Smooth muscle cell (in vitro differentiated cells): Measurements from ENCODE around the gene RPA3. TPM values are rescaled to one million over a fixed set of nuclear protein-coding genes. Genes with fewer than 3 reads are reported as not detected.

Experiments used
- DNase-seq: peaks from one replicate; lab custom pipeline; 2025; ENCODE audit not compliant: unreplicated experiment; lab: John Stamatoyannopoulos, UW
- H2AFZ ChIP-seq: fragments of 200-600 bp; sonication (generic); 2 replicates; pipeline ENCODE4 v1.6.0; 2016; ENCODE audit warnings: antibody characterized with exemption, low read depth, mild to moderate bottlenecking
- H3F3A ChIP-seq: fragments of 200-600 bp; sonication (generic); 2 replicates; pipeline ENCODE4 v1.6.0; 2017; ENCODE audit warnings: antibody characterized with exemption, low read depth
- H3K27ac ChIP-seq: fragments of 200-600 bp; sonication (generic); 2 replicates; pipeline ENCODE4 v1.5.1; 2016; ENCODE audit warnings: low read depth, mild to moderate bottlenecking
- H3K27me3 ChIP-seq: fragments of 200-600 bp; sonication (generic); 2 replicates; pipeline ENCODE4 v1.6.1; 2016; ENCODE audit warnings: low read depth, mild to moderate bottlenecking
- H3K36me3 ChIP-seq: fragments of 200-600 bp; sonication (generic); 2 replicates; pipeline ENCODE4 v1.5.1; 2016; ENCODE audit warnings: low read depth
- H3K4me1 ChIP-seq: fragments of 200-600 bp; sonication (generic); 2 replicates; pipeline ENCODE4 v1.5.1; 2016; ENCODE audit warnings: low read depth
- H3K4me2 ChIP-seq: fragments of 200-600 bp; sonication (generic); 2 replicates; pipeline ENCODE4 v1.6.0; 2016; ENCODE audit warnings: mild to moderate bottlenecking
- H3K4me3 ChIP-seq: fragments of 200-600 bp; sonication (generic); 2 replicates; pipeline ENCODE4 v1.5.1; 2016; ENCODE audit warnings: mild to moderate bottlenecking
- H3K79me2 ChIP-seq: fragments of 200-600 bp; sonication (generic); 2 replicates; pipeline ENCODE4 v1.6.0; 2016; ENCODE audit warnings: low read depth, mild to moderate bottlenecking
- H3K9ac ChIP-seq: fragments of 200-600 bp; sonication (generic); 2 replicates; pipeline ENCODE4 v1.6.0; 2016; ENCODE audit warnings: low read depth
- H3K9me3 ChIP-seq: fragments of 200-600 bp; sonication (generic); replicated peaks from 2 replicates; pipeline ENCODE4 v1.5.1; 2016; ENCODE audit warnings: low read depth
- H4K20me1 ChIP-seq: fragments of 200-600 bp; sonication (generic); 2 replicates; pipeline ENCODE4 v1.6.0; 2016; ENCODE audit warnings: low read depth
- CTCF ChIP-seq: fragments of 200-600 bp; sonication (generic); IDR thresholded peaks from 2 replicates; pipeline ENCODE4 v1.5.1; 2017; ENCODE audit warnings: borderline replicate concordance, mild to moderate bottlenecking, antibody characterized with exemption; ENCODE audit not compliant: insufficient read depth, poor library complexity, severe bottlenecking
- WGBS: methylation state at CpG from one replicate; pipeline ENCODE4 v1.1.7; 2016; ENCODE audit warnings: low lambda C conversion rate; 5-methylcytosine and 5-hydroxymethylcytosine counted together
- polyA plus RNA-seq: library from polyadenylated mRNA; unstranded; fragments of >200 nt; fragmentation: Nextera tagmentation; extraction: Ambion mirVana; gene quantifications from 2 replicates; pipeline ENCODE4 v1.2.1, GENCODE V29; 2016
- total RNA-seq: library from RNA; depleted of rRNA; stranded (reverse); fragments of >200 nt; gene quantifications from 2 replicates; pipeline ENCODE4 v1.2.3, GENCODE V29; 2014

RPA3 gene
- total and polyA plus RNA-seq, 2 experiments from 2014 or later, result 37.2 to 63.7 TPM

- Histone ChIP-seq H3K4me2 (no peak overlapping the region), H3F3A (no peaks in the 10 kb centered on the region), H3K36me3 (no peaks in the 10 kb centered on the region), H4K20me1 (no peaks in the 10 kb centered on the region), H2AFZ (no peak overlapping the region), H3K27me3 (no peaks in the 10 kb centered on the region), H3K9ac (no peak overlapping the region), H3K9me3 (no peaks in the 10 kb centered on the region), H3K4me1 (no peaks in the 10 kb centered on the region), H3K79me2 (no peaks in the 10 kb centered on the region), H3K27ac (no peak overlapping the region), H3K4me3 (no peak overlapping the region)
- 94% methylated on average over 1 of the region's 1 CpG for WGBS
- no peak for DNase-seq
- no peak for TF ChIP-seq CTCF
Measured at GRCh38 chr7:7620236-7620635, 98.2 kb downstream of the RPA3 start.

DNA sequence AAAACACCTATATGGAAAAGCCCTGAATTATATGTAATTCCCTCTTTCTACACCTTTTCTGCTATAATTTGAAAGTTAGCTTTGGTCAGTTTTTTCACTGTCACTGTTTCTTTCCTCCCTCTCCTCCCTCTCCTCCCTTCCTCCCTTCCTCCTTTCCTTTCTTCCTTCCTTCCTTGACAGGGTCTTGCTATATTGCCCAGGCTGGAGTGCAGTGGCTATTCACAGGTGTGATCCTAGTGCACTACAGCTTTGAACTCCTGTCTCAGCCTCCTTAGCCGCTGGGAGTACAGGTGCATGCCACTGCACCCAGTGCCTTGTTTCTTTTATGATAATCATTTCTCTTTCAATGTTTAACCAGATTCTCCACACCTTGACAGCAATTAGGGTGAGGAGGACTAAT is 100.0 kb downstream of the RPA3 start:
- no peaks in the 10 kb centered on the region for H3K79me2 ChIP-seq
- H3K36me3 ChIP-seq, result no peaks in the 10 kb centered on the region
- DNase-seq, result no peak
- H2AFZ ChIP-seq, result no peak overlapping the region
- no peaks in the 10 kb centered on the region for H3K4me1 ChIP-seq
- H3K4me2 ChIP-seq, result no peak overlapping the region
- no peak overlapping the region for H3K27ac ChIP-seq
- TF ChIP-seq CTCF, result no peak
- no peaks in the 10 kb centered on the region for H4K20me1 ChIP-seq
- no peaks in the 10 kb centered on the region for H3K9me3 ChIP-seq
- no peak overlapping the region for H3K4me3 ChIP-seq
- 89% methylated on average over 1 of the region's 1 CpG for WGBS
- H3F3A ChIP-seq, result no peaks in the 10 kb centered on the region
- no peaks in the 10 kb centered on the region for H3K27me3 ChIP-seq
- no peak overlapping the region for H3K9ac ChIP-seq

DNA sequence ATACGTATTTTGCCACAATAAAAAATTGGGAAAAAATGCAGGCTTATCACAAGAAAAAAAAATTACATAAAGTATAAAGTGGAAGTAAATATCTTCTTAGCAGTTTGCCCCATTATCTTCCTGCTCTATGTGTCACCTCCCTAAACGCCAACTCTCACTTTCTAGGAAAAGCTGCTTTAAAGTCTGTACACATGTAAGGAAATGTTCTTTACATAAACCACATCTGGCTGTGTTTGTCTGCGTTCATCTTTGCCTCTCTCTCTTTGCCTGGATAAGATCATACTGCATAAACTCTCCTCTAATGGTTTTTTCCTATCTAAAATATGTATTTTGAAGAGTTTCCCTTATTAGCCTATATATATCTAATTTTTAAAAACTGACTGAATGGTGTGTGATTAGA is 100.9 kb downstream of the RPA3 start:
- H3F3A ChIP-seq, result no peaks in the 10 kb centered on the region
- no peak overlapping the region for H3K27ac ChIP-seq
- H4K20me1 ChIP-seq, result no peaks in the 10 kb centered on the region
- no peaks in the 10 kb centered on the region for H3K27me3 ChIP-seq
- no peak for DNase-seq
- H3K4me1 ChIP-seq, result no peaks in the 10 kb centered on the region
- no peaks in the 10 kb centered on the region for H3K36me3 ChIP-seq
- H3K79me2 ChIP-seq, result no peaks in the 10 kb centered on the region
- no peaks in the 10 kb centered on the region for H3K9me3 ChIP-seq
- TF ChIP-seq CTCF, result no peak
- H3K4me3 ChIP-seq, result no peak overlapping the region
- H2AFZ ChIP-seq, result no peak overlapping the region
- H3K9ac ChIP-seq, result no peak overlapping the region
- 86% methylated on average over 3 of the region's 3 CpGs for WGBS
- H3K4me2 ChIP-seq, result no peak overlapping the region

DNA sequence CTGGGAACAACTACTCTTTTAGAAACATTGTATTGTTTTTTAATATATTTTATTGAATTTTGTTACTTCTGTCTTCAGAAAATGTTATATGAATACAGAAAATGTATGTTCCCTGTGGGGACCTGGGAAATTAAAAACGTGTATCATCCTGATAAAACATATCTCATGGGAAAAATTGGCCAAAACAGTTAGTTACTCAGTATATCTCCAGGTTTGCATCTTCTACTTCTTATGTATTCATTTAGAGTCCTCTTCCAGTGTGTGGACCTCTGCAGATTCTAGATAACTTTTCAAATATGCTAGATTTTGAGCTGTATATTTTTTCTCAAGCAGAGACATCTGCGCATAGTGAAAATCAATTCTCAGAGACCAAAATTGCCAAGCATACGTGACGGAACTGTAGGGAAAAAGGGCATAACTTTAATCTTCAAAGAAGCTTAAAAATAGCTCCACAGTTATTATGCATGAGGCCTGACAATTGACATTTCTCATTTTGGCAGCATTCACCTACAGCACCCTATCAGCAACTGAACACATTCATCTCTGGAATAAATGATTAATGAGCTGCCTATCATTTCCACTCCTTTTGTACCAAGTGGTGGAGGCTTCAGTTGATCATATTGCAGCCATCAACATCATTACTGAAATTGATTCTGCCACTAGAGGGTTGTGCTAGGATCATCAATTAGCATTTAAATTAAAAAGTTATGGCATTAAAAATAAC is 104.2 kb downstream of the RPA3 start:
- 88% methylated on average over 4 of the region's 4 CpGs for WGBS
- no peak for TF ChIP-seq CTCF
- no peak overlapping the region for H3K27ac ChIP-seq
- H3F3A ChIP-seq, result no peaks in the 10 kb centered on the region
- H3K79me2 ChIP-seq, result no peaks in the 10 kb centered on the region
- H4K20me1 ChIP-seq, result no peaks in the 10 kb centered on the region
- H3K36me3 ChIP-seq, result no peaks in the 10 kb centered on the region
- no peak overlapping the region for H3K4me2 ChIP-seq
- no peaks in the 10 kb centered on the region for H3K27me3 ChIP-seq
- H2AFZ ChIP-seq, result no peak overlapping the region
- DNase-seq, result no peak
- no peak overlapping the region for H3K4me3 ChIP-seq
- H3K9ac ChIP-seq, result no peak overlapping the region
- H3K9me3 ChIP-seq, result no peaks in the 10 kb centered on the region
- H3K4me1 ChIP-seq, result no peaks in the 10 kb centered on the region
